Skeletal muscle tissue (tissue), 4 donors: ENCODE measurements around the gene VILL. TPM values are rescaled to one million over a fixed set of nuclear protein-coding genes. Genes with fewer than 3 reads are reported as not detected.
"Not testable (repeated sequence)": the region's sequence is repeated elsewhere in the genome, so short reads cannot be mapped to it uniquely, and the experiment has no call there.

ENCODE experiments used
- H3K27ac ChIP-seq: one replicate; pipeline ENCODE4 v1.7.0; 2013; ENCODE audit warnings: mild to moderate bottlenecking, low read depth, low read length, inconsistent platforms
- H3K27me3 ChIP-seq, 3 donors: one replicate each; pipeline ENCODE4 v1.7.0; 2013; ENCODE audit warnings: low read length in 3 of 3; ENCODE audit not compliant: control insufficient read depth in 3 of 3, insufficient read depth in 3 of 3
- H3K36me3 ChIP-seq, 3 donors: one replicate each; pipeline ENCODE4 v1.7.0; 2013; ENCODE audit warnings: low read length in 3 of 3; ENCODE audit not compliant: control insufficient read depth in 3 of 3, insufficient read depth in 3 of 3
- H3K4me1 ChIP-seq, 3 donors: one replicate each; pipeline ENCODE4 v1.7.0; 2013; ENCODE audit warnings: low read length in 3 of 3, mild to moderate bottlenecking in 3 of 3; ENCODE audit not compliant: control insufficient read depth in 3 of 3, insufficient read depth in 3 of 3
- H3K4me3 ChIP-seq, 3 donors: one replicate each; pipeline ENCODE4 v1.7.0; 2013; ENCODE audit warnings: low read length in 3 of 3
- H3K9ac ChIP-seq, 3 donors: one replicate each; pipeline ENCODE4 v1.7.0; 2013; ENCODE audit warnings: low read length in 3 of 3, mild to moderate bottlenecking in 3 of 3, moderate library complexity in 2 of 3, low read depth in 1 of 3
- H3K9me3 ChIP-seq, 3 donors: one replicate each; pipeline ENCODE4 v1.7.0; 2013; ENCODE audit warnings: low read length in 3 of 3; ENCODE audit not compliant: control insufficient read depth in 3 of 3
- total RNA-seq: library from RNA; depleted of rRNA; stranded (reverse); fragments of >200 nt; gene quantifications from one replicate; pipeline ENCODE4 v1.2.3, GENCODE V29; 2014
- donor health status: Osteomylitis.

VILL gene
- total RNA-seq, 1 donor from 2014 or later: 7.8 TPM

GRCh38 chr3:38046027-38046426, 55.4 kb downstream of the VILL start:
- Histone ChIP-seq H3K36me3 (no peaks in the 10 kb centered on the region), H3K27me3 (no peaks in the 10 kb centered on the region), H3K9me3 (no peaks in the 10 kb centered on the region), H3K4me1 (no peaks in the 10 kb centered on the region), H3K4me3 (no peak overlapping the region), H3K9ac (no peak overlapping the region), H3K27ac (no peak overlapping the region)

GRCh38 chr3:38046821-38047220, 56.2 kb downstream of the VILL start:
- Histone ChIP-seq H3K9me3 (no peaks in the 10 kb centered on the region), H3K27me3 (peaks cover 0 to 3% (median 0%) of the 10 kb centered on the region in 3 donors), H3K4me1 (no peaks in the 10 kb centered on the region), H3K4me3 (no peak overlapping the region), H3K27ac (no peak overlapping the region), H3K36me3 (no peaks in the 10 kb centered on the region), H3K9ac (no peak overlapping the region)

- H3K9ac ChIP-seq: no peak overlapping the region
- H3K36me3 ChIP-seq: no peaks in the 10 kb centered on the region
- no peak overlapping the region for H3K4me3 ChIP-seq
Observed at GRCh38 chr3:38047896-38048295, 57.3 kb downstream of the VILL start.

GRCh38 chr3:38049358-38050126, 59.0 kb downstream of the VILL start:
- Histone ChIP-seq H3K9ac (no peak overlapping the region), H3K27me3 (peaks cover 0 to 3% (median 0%) of the 10 kb centered on the region in 3 donors), H3K4me1 (no peaks in the 10 kb centered on the region), H3K27ac (no peak overlapping the region), H3K9me3 (no peaks in the 10 kb centered on the region), H3K36me3 (no peaks in the 10 kb centered on the region), H3K4me3 (no peak overlapping the region)

More at GRCh38 chr3:38047896-38048295, 57.3 kb downstream of the VILL start:
- Histone ChIP-seq H3K27me3 (peaks cover 0 to 3% (median 0%) of the 10 kb centered on the region in 3 donors), H3K9me3 (no peaks in the 10 kb centered on the region), H3K4me1 (no peaks in the 10 kb centered on the region), H3K27ac (no peak overlapping the region)

GRCh38 chr3:38051131-38051530, 60.5 kb downstream of the VILL start:
- Histone ChIP-seq H3K36me3 (no peaks in the 10 kb centered on the region), H3K4me3 (no peak overlapping the region), H3K27ac (no peak overlapping the region), H3K27me3 (peaks cover 0 to 3% (median 0%) of the 10 kb centered on the region in 3 donors), H3K9me3 (no peaks in the 10 kb centered on the region), H3K4me1 (no peaks in the 10 kb centered on the region), H3K9ac (no peak overlapping the region)

GRCh38 chr3:38053286-38053685, 62.7 kb downstream of the VILL start:
- H3K27ac ChIP-seq, H3K36me3 ChIP-seq, H3K9ac ChIP-seq, H3K27me3 ChIP-seq, H3K4me3 ChIP-seq, H3K4me1 ChIP-seq, H3K9me3 ChIP-seq: not testable (repeated sequence)

- not testable (repeated sequence) for H3K36me3 ChIP-seq, H3K27me3 ChIP-seq, H3K9me3 ChIP-seq, H3K4me1 ChIP-seq, H3K9ac ChIP-seq, H3K4me3 ChIP-seq, H3K27ac ChIP-seq
Observed at GRCh38 chr3:38053813-38054498, 63.4 kb downstream of the VILL start.

- Histone ChIP-seq H3K9ac (no peak overlapping the region), H3K27me3 (peaks cover 0 to 3% (median 0%) of the 10 kb centered on the region in 3 donors), H3K4me3 (no peak overlapping the region), H3K9me3 (no peaks in the 10 kb centered on the region), H3K36me3 (no peaks in the 10 kb centered on the region), H3K27ac (no peak overlapping the region), H3K4me1 (no peaks in the 10 kb centered on the region)
Observed at GRCh38 chr3:38054499-38055001, 64.0 kb downstream of the VILL start.
